CD4-positive, alpha-beta T cell treated with Interleukin-2 at 100 ng/mL for 4 hours (primary cell): ENCODE results near the gene NFATC2.

Experiments
- DNase-seq: peaks from one replicate; pipeline ENCODE4 v3.0.0-alpha.2; 2020; ENCODE audit warnings: low spot score

Gene NFATC2

DNA sequence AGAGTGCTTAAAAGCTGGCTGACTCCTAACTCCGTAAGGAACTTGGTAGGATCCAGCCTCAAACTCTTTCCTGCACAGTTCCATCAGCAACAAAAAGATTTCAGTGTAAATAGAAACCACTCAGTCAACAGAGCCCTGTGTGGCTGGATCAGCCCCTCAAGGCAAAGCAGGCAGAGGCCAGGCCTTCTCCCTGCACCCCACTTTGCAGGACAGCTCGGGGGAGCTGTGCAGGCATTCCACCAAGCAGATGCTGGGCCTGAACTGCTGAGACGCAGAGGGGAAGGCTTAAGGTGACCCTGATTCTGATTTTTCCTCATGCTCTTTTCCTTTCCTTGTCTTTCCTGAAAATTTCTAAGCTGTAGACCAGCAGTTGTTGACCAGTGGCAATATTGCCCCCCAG lies 91.5 kb downstream of the NFATC2 start:
- no peak for DNase-seq

DNA sequence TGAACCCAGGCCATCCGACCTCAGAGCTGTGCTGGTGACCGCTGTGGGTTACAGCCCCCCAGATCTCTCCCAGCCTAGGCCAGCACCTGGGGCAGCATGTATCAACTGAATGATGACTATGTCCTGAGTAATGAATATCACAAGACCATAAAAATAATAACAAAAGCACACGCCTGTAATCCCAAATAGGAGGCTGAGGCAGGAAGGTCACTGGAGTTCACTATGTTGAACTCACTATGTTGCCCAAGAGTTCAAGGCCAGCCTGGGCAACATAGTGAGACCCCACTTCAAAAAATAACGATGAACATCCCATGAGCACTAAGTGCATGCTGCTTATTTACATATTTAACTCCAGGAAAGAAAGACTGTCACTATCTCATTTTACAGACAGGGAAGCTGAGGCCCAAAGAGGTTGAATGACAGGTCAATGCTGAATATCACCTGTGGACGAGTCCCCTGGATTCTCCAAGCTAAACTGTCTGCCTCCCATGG lies 92.3 kb downstream of the NFATC2 start:
- DNase-seq, result no peak

DNA sequence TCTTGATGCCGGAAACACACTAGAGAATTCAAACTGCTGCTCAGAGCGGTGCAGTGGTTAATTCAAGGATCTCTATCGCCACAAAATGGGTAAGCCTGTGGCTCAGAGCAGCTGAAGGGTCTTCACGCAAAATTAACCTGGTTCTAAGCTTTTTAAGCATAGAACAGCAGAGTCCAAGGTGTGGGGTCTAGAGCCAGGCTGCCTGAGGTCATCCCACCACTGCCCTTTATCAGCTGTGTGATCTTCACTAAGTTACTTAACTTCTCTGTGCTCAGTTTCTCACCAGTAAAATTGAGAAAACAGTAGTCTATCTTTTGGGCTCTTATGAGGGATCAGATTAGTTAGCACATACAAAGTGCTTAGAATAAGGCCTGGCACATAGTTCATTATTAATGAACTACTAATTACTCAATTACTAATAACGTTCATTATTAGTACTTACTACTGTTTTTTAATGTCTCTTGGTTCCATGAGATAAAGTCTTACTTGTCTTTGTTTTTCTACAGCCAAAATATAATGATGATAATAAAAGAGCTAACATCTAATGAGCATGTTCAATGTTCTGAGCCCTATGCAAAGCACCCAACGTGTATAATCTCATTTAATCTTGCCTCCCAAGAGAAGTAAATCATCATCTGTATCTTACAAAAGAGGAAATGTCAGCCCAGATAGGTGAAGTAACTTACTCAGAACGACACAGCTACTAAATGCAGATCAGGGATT lies 92.9 kb downstream of the NFATC2 start:
- DNase-seq, result no peak

DNA sequence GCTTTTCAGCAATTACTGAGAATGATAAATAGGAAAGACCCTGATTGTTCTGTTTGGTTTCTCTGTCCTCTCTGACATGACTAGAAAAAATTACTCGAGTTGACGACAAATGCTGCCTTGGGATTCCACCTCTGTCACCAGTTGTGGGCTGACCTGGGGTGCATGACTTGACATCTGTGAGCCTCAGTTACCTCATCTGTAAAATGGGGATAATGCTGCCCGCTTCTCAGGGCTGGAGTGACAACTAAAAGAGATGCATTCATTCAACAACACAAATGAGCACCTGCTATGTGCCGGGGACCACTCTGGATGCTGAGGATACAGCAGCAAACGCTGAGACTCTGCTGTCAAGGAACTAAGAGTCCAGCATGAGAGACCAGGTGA lies 94.8 kb downstream of the NFATC2 start:
- DNase-seq, result no peak

DNA sequence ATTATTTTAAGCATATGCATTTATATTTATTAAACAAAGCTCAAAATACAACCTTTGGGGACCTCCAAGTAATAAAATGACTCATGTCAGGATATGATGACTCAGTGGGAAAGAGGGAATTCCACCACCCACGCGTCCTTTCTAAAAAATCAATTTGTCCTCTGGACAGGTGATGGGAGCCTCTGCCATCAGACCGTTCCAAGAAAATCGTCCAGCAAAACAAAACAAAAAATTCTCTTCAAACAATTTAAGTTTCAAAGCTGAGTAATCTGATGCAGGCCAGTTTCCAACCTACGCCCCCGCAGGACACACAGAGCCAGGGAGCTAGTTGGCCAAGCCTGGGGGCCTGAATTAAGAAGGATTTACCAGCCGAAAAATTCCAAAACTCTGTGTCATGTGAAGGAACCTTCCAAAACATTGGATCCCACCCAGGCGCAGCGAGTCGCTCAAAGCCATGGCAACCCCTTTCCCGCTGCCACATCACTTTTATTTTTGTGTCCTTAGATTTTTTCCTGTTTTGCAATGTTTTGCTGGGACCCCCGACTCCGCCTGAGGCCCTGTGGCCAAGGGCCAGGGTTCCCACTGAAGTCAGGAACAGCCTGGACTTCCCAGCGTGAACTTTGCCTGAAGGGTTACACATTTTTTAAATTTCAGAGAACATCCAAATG lies 95.3 kb downstream of the NFATC2 start:
- no peak for DNase-seq

DNA sequence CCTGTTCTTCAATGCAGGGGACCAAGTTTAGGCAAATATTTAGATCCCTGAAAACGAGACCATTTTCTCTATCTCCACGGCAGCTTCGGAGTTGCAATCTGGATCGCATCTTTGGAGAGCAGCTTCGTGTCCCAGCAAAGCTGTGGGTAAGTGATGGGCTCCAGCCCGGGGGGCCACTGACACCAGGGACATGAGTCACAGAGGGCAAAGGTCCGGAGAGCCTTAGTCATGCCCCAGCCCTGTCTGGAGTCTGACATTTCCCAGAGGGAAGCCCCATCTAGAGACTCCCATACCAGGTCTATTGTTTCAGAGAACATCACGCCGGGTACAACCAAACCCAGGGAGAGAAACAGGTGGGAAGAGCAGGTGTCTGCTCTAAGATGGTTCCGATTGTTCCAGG lies 95.9 kb downstream of the NFATC2 start:
- DNase-seq, result no peak

DNA sequence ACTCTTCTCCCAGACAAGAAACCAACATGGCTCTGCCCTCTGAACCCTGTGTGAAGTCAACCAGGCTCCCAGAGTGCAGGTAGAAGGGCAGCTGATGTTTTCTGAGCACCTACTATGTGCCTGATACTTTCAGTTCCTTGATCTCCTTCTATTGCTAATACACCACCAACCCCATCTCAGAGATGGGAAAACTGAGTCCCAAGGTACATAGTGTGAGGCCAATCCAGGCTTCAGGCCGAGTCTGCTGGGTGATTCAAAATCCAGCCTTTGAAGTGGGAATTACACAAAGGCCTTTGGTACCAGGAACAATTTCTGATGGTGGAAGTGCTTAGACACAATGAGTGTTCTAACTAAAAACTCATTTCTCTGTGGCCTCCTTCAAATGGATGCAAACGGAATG lies 96.3 kb downstream of the NFATC2 start:
- no peak for DNase-seq

DNA sequence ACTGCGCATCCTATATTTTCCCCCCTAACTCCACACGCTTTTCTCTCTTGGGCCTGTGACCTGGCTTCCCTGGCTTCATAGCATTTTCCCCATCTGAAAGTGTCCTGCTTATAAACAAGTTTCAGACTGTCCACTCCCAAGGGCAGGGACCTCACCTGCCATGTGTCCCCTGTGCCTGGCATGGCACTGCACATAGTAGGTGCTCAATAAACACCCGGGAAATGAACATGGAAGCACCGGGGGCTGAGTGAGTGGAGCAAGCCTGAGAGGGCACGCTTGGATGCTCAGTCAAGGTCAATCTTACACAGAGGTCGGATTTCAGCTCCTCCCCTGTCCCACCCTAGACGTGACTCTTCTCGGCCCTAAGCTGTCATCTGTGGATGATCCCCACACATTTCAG lies 96.9 kb downstream of the NFATC2 start:
- DNase-seq, result no peak

DNA sequence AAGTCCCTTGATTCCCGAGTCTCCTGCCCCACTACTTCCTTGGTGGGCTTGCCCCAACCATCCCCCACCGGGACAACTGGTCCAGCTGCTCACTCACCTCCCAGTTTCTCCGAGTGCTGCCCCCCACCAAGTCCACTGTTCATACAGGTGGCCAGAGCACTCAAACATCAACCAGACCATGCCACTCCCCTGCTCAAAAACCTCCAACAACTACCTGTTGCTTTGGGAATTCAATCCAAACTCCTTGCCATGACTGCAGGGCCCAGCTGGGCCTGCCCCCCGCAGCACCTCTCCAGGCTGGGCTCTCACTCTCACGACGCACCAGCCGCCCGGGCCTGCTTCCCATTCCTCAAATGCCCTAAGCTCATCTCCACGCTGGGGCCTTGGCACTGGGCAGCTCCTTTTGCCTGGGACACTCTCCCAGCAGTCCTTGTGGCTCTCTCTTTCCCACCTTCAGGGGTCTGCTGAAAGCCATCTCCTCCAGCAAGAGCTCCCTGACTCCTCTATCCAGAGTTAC lies 97.5 kb downstream of the NFATC2 start:
- no peak for DNase-seq

DNA sequence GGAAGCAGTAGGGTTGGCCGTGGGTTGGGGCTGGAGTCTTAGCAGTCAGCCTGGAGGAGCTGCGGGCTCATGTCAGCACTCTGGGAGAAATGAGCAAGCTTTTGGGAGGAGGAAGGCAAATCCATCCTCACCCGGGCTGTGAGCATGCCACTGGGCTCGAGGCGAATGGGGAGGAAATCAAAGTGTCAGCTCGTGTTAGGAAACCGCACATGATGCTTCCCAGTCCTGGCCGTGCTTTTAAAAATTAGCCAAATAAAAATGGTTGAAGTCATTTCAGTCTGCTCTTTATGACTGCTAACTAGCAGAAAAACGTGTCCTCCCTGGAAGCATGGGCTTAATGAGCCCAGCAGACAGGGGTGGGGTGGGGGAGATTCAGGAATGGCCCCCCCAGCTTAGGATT lies 98.1 kb downstream of the NFATC2 start:
- DNase-seq, result no peak

DNA sequence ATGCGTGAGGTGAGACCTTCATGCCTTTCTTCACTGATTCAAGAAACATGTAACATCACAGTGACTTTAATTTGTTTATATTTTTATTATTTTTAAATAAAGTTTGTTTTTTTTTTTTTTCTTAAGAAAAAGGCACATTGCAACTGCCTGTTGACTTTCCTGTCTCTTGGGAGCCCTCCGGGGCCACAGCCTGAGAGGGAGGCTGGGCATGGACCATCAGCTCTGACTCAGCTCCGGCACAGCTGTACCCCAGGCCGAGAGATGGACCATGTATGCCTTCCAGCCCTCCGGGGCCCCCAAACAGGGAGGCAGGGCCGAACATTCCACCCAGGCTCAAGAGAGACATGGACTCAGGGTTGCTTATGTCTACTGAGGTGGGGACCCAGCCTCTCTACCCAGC lies 99.9 kb downstream of the NFATC2 start:
- DNase-seq, result no peak

DNA sequence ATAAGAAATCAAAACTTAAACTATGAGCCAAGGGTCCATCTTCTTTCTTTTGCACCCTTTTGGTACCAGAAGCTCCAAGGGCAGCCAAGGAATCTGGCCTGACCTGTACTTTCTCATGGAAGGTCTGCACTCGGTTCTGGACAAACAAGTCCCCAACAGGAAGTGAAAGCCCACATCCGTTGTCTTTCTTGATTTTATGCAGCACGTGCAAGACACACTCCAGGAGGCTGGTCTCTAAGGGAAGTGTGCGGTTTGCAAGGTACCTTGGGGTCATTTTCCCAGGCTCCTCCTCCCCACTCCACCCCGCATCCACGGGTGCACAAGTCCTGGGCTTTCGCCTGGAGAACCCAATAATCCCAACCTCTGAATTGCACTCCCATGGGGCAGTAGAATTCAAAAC lies 101.9 kb downstream of the NFATC2 start:
- no peak for DNase-seq

DNA sequence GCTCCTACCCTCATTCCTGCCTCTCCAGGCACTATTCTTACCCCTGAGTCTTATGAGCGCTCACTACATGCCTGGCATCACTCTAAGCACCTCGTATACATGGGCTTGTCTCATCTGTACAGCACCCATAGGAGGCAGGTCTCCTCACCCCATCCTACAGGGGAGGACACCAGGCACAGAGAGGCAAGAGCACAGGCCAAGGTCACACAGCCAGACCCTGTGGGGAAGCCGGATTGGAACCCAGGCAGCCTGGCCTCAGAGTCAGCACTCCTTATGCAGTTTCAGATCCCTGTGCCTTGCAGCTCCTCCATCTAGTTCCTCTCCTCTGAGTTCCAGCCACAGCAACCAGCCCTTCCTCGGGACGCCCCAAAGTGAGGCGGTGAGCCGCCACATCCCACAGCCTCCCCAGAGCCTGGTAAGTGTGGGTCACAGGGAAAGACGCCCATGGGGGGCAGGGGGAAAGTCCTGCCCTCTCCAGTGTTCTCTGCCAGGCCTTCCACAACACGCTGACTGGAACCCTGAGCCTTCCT lies 103.3 kb downstream of the NFATC2 start:
- no peak for DNase-seq

DNA sequence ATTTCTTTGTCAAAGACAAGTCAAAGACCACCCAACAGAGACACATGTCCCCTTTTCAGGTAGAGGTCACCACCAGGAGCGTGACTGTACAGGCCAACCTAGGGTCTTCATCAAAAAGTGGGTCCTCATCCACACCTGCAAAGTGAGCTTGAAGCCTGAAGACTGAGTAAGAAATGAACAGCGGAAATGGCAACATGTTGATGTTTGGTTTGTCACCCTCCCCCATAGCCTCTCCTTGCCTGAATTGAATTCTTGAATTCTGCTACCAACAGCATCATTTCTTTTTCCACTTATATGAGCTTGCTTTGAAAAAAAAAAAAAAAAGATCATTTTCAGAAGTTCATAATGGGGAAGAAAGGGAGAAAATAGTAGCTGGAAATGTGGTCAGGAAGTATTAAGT lies 104.4 kb downstream of the NFATC2 start:
- DNase-seq, result no peak

DNA sequence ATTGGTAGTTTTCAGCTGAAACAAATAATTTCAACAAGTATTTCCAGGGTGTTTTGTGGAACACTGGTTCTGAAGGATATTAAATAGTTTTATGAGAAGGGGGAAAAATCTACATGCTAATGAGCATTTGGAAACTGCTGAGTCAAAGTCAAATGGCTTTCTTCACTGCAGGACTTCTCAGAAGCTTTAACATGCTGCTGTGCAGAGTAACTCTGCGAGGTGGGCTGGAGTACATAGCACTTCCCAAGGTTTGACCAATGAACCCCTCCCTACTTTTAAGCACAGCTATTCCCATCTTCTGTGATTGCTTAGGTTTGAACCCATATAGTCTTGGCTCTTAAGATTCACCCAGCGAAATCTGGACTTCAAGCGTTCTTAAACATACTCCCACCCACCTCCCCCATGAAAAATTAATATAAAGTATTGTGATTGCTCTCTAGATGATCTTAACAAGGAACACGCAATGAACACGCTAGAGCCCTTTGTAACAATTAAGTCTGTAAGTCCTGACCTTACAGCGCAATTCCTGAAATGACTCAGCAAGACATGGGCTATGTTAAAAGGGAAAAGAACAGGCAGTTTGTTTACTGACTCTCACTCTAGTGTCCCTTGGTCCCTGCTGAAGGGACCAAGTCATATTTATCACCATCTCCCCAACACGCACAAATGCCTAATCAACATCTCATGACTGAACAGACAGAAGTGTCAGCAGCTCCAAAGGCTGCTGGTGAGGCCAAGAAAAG lies 105.2 kb downstream of the NFATC2 start:
- no peak for DNase-seq

DNA sequence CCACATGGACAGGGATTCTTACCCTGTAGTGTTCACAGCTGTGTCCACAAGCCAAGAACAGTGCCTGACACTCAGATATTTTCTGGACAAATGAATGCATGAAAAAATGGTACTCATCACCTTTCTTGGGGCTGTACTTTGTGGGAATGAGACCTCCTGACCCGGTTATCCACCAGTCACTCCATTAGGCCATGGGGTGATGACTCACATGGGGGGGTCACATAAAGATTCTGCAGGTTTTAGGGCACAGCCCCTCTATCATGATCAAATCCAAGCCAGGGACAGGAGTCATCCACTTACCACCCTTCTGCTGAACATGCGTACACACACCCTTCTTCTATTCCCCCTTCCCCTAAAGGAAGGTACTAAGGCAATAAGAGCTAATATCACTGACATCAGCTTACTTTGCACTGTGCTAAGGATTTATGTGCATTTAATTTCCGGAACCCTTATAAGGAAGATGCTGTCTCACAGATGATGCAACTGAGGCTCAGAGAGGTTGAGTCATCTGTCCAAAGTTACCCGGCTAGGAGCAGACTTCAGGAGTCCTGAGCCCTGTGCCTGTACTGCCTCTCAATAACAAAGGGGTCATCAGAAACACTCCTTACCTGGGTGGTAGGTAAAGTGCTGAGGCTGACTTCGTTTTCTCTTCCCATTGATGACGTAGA lies 107.8 kb downstream of the NFATC2 start:
- DNase-seq, result no peak

DNA sequence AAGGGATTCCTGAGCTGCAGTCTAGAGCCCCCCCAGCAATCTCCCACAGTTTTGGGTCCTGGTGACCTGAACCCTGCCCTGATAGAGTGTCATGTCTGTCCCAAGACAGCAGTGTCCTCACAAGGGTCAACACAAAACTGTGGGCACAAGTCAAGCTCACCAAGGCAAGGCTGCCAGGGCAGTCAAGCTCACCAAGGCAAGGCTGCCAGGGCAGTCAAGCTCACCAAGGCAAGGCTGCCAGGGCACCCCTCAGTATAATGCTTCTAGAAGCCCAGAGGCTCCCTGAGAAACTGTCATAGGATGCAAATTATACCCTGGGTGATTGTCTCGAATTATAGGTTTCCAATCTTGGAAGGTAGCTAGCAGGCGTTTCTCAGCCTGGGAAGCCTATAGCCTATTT lies 108.5 kb downstream of the NFATC2 start:
- DNase-seq, result no peak

DNA sequence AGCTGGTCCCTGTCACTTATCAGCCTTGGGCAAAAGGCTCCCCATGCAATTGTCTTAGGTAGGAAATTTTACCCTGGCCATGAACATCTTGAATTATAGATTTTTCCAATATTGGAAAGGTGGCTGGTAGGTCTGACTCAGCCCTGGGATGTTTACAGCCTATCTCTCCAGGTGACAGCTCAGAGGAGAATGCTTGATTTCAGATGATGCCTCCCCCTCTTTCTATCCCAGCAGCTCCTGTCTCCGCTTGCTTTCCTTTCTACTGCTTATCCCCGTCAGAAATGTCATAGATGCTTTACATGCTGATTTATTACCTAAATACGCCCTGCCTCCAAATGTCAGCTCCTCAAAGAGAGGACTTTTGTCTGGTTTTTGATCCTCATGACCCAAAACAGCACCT lies 109.6 kb downstream of the NFATC2 start:
- no peak for DNase-seq

DNA sequence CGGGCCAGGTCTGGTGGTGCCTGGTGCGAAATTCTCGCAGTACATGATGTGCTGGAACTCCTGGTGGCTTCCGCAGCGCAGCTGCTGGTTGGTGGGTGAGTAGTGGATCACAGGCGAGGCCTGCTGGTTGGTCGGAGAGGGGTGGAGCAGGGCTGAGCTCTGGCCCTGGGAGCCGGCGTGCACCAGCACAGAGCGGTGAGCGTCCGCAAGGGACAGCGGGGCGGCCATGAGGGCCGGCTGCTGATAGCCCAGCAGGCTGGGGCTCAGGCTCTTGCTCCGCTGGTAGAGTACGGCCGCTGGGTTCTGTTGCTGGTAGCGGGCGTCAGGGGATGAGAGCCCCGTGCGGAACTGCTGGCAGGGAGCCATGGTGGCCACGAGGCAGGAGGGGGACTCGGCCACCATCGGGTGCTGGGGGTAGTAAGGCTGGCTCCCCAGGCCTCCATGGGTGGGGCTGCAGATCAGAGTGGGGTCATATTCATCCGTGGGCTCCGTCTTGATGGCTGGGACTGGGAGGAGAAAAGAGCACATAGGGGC lies 110.2 kb downstream of the NFATC2 start:
- DNase-seq, result no peak

DNA sequence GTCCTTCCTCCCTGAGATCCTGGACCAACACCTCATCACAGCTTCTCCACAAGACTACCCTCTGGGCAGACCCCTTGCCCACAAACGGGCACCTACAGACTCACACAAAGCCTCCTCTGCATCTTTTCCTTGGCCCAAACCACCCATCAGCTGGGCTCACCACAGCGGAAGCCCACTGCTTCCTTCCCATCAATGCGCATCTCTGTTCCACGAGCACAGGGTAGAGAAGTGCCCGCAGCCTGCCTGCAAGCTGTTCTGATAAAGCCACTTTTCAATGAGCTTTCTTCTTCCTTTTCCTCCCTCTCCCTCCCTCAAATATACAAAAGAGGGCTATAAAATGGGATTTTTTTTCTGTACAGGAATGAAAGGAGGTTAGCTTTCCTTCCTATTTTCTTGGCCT lies 111.2 kb downstream of the NFATC2 start:
- DNase-seq, result no peak

DNA sequence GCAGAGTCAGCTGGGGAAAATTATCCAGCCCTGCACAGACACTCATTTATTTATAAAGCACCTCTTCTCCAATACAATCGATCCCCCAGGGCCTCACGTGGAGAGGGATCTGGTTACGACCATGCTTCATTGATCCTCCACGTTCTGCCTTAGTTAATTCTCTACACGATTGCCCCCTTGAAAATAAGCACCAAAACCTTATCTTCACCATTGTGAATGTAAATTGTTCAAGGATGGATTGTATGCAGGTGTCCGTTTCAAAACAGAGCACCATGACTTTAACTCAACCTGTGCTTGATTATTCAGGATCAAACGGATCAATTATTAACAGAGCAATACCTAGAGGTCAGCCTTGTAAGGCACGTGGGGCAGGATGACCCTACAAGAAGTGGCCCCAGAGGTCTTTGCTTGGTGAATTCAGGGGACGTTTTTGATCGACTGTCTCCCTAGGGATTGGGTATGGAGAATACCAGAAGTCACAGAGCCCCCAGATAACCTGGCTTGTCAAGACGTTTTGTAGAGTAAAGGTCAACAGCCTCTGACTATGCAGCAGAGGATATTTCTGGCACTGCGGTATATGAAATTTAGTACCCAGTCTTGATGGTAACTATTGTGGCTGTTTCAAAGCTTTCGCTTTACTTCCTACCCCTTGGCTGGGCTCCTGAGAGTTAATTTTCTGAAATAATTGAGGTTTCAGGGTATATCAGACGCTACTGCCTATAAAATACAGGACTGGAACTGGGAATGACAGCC lies 112.1 kb downstream of the NFATC2 start:
- no peak for DNase-seq
